B cell (primary cell): ENCODE measurements around the gene ADAMTS20.

Source experiments
- CTCF ChIP-seq: fragments of 200-600 bp; IDR thresholded peaks from one replicate; pipeline ENCODE4 v1.8.0; 2022; ENCODE audit warnings: antibody characterized with exemption, mild to moderate bottlenecking
- EZH2 ChIP-seq: IDR thresholded peaks from 2 replicates; pipeline ENCODE4 v1.6.1; 2012; ENCODE audit warnings: borderline replicate concordance, low read depth, mild to moderate bottlenecking, moderate library complexity, low read length; ENCODE audit not compliant: insufficient read depth, poor library complexity, severe bottlenecking

DNA sequence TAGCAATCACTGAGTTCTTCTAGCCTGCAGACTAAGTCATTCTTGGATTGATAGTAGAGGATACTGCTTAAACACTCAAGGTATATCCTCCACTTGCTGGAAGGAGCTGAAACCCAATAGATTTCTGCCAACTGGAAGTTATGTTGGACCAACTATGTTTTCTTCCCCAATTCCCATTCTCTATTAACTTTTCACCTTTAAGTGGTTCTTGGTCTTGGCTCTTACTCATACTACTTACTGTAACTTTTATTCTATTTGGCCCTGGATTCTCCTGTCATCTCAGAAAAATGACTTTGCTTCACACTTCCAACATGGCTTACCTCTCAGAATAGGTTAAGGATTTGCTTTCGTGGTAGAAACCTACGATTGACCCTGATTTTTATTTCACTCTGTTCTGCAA lies 244.9 kb downstream of the ADAMTS20 start:
- TF ChIP-seq EZH2, result no peak
- no peak for TF ChIP-seq CTCF
